GM20000 (cell line): Measurements from ENCODE around the gene AR.

Experiments used
- DNase-seq: peaks from one replicate; pipeline ENCODE4 v3.0.0; 2012; ENCODE audit warnings: low spot score
- CTCF ChIP-seq: IDR thresholded peaks from 2 replicates; pipeline ENCODE4 v1.5.1; 2012; ENCODE audit warnings: mild to moderate bottlenecking, control low read depth; ENCODE audit errors: extremely low read depth, missing control alignments

Gene AR

GRCh38 chrX:67727576-67727975, 183.8 kb downstream of the AR start:
- no peak for DNase-seq
- no peak for TF ChIP-seq CTCF

GRCh38 chrX:67730296-67730695, 186.5 kb downstream of the AR start:
- DNase-seq, result no peak
- TF ChIP-seq CTCF, result no peak

GRCh38 chrX:67731061-67731460, 187.2 kb downstream of the AR start:
- no peak for TF ChIP-seq CTCF
- no peak for DNase-seq

- no peak for TF ChIP-seq CTCF
- DNase-seq, result no peak
These were observed 189.0 kb downstream of the AR start for GRCh38 chrX:67732864-67733263.

- no peak for DNase-seq
- no peak for TF ChIP-seq CTCF
These were observed 190.4 kb downstream of the AR start for GRCh38 chrX:67734111-67734753.

GRCh38 chrX:67749536-67749935, 205.7 kb downstream of the AR start:
- no peak for TF ChIP-seq CTCF
- DNase-seq, result no peak

GRCh38 chrX:67750694-67751093, 206.9 kb downstream of the AR start:
- DNase-seq, result no peak
- TF ChIP-seq CTCF, result no peak
